Raji (cell line): ENCODE data around the gene AGAP1.

Experiments
- POLR2A ChIP-seq: IDR thresholded peaks from 2 replicates; pipeline ENCODE4 v1.6.1; 2011; ENCODE audit warnings: low read depth, low read length, control low read depth; ENCODE audit not compliant: insufficient read depth

The AGAP1 gene

DNA sequence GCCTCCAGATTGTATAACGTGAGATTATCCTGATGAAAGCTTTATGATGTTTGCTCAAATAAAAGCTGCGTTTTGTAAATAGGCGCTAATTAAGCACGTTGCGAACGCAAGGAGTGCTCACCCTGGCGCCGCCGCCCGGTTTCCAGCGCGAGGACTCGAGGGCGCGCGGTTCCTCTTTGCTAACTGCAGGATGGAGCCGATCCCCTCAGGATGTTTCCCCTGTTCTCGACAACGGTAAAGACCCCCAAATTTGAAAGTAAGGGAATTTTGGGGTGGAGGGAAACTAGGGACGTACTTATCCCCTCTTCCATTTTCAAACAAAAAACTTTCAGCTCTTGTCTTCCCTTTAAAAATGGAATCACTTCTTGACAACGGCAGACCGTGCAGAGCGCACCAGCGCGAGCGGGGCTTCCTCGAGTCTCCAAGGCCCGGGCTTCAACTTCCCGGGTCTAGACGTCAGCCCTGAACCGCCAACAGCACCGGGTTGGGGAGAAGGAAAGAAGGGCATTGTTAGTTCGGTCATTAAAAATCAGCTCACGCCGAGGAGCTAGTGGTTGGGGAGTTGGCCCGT, 675.4 kb downstream of the AGAP1 start:
- TF ChIP-seq POLR2A: no peak

GRCh38 chr2:236169741-236170589, 676.1 kb downstream of the AGAP1 start:
- TF ChIP-seq POLR2A: no peak

DNA sequence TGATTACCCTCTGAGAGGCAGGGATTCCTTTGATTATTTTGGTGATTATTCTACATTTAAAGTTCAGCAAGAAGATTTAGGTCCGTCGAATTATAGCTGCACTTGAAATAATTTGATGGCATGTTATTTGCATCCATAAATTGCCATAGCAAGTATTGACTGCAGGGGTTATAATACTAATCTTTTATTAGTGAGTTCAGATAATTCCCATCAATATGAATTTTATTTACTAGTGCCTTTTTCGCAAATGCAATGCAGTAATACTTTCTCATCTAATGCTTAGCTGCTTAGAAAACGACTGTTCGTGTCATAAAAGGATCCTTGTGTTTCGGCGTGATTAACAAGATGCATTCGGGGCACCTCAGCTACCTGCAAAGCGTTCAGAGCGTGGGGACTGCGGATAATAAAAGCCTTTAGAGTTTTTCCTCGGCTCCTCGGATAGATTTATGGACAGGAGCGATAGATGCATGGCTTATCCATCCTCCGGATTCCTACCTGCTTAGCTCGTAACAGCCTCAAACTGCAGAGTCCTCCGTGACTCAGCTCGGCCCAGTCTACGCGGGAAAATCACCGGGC, 676.8 kb downstream of the AGAP1 start:
- TF ChIP-seq POLR2A: no peak

DNA sequence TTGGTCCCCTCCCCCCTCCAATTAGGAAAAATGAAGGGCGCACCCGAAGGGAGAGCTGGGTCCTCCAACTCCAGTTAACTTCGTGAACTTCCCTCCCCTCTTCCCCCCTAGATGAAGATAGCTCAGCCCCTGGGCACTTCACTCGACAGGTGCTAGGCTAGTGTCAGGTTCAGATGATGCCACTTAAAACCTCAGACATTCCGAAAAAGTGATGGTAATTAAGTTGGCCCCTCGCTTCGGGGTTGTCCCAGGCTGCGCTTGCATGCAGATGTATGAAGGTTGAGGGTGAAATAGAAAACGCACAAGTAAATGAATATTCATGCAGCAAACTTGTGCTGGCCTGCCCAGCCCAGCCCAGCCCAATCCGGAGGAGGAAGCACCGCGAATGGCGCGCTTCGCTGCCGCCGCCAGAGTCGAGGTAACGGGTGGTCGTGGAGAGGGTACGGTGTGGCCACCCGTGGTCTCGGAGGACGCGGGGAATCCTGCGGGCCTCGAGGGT, 677.4 kb downstream of the AGAP1 start:
- no peak for TF ChIP-seq POLR2A

DNA sequence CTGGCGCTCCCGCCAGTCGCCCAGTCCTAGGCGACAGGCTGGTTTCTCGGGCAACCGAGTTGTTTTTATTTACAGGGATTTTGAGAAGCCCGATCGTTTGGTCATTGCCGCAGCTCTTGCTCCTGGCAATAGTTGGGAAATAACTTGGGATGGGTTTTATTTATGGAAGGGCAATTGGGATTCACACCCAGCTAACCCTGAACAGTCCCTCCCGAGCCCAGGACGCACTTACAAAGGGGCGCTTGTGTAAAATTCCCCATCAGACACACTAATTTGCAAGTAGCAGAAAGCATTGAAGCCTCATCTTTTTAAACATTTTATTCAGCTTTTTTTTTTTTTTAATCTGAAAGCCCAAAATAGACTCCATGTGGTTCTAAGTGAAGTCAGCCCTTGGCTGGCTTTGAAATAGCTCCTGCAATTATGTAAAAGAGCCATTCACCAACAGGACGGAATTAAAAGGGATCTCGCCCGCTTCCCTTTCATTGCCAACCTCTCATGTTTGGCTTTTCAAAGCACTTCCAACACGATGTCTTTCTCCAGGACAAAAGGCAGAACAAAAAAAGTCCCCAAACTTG, 677.9 kb downstream of the AGAP1 start:
- TF ChIP-seq POLR2A: no peak

GRCh38 chr2:236172255-236173035, 678.6 kb downstream of the AGAP1 start:
- no peak for TF ChIP-seq POLR2A

- no peak for TF ChIP-seq POLR2A
Measured at GRCh38 chr2:236173036-236173728, 679.3 kb downstream of the AGAP1 start.

DNA sequence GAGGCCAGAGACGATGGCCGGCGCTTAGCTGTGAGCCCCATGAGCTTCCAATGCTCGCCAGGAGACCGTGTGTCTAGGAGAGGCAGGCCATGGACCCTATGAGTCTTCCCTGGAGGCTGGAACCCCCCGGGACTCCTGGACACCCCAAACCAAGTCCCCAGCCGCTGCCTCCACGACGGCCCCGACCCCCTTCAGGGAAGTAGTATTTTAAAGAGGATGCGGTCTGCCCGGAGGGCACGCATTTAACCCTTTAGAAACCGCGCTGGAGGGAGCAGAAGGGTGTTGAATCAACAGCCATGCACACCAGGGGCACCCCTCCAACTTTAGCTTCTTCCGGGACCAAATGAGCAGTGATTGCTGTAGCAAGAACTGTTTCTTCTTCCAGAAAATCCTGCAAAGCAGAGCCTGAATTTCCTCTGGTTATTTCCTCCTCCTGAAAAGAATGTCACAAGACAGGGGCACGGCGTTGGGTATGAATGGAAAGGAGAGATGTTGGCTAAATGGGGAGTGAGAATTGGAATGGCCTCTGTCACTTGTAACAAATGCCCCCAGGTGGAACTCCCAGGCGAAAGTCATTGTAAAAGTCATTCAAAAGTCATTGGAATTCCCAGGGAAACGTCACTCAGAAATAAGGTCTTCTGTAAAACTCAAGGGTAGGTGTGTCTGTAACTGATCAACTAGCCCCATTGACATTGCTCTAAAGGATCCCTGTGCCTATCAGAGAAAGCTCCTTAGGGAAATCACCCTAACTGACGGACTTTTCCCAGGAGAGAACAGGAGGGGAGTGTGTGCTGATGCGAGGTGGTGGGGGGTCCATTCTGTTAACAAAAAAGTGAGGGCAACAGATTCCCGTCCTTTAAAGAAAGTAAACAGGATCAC, 680.1 kb downstream of the AGAP1 start:
- no peak for TF ChIP-seq POLR2A

DNA sequence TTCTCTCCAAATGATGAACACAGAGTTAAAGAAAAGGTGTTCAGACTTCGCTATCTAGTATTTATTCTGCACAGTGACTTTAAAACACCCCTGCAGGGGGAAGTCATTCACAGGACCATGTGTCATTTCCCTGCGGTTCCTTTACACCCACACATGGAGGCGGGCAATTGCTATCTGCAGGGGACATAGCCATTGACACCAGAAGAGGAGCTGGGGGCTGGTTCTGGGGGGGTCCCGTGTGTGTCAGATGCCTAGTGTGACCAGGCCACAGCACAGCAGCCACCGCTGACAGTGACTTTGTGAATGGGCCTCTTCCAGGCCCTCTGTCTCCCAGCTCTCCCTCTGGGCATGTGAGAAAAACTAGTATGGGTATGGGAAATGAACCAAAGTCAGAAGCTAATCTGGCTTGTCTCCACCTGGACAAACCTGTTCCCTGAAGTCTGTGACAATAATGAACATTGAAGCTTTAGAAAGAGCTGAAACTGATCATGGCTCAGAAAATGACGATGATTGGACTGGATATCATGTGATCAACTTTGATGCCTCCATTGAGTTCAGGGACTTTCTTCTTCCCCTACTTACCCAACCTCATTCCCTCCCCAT, 681.8 kb downstream of the AGAP1 start:
- TF ChIP-seq POLR2A: no peak

DNA sequence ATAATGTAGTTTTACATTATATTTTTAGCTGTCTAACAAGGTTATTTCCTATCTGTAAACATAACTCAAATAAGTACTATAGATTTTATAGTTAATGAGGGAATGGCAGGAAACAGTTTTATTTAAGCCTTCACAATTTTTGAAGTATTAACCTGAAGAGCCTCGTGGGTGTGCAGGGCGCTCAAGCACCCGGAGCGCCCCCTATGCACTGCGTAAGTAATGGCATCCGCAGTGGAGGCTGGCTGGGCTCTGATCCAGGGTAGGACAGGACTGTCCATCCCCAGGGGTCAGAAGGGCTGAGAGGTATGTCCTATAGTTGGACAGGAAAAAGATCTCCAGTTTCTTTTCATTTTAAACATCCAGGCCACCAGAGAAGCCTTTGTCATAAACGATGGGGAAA, 682.6 kb downstream of the AGAP1 start:
- TF ChIP-seq POLR2A: no peak

GRCh38 chr2:236176951-236177350, 683.1 kb downstream of the AGAP1 start:
- TF ChIP-seq POLR2A: no peak

DNA sequence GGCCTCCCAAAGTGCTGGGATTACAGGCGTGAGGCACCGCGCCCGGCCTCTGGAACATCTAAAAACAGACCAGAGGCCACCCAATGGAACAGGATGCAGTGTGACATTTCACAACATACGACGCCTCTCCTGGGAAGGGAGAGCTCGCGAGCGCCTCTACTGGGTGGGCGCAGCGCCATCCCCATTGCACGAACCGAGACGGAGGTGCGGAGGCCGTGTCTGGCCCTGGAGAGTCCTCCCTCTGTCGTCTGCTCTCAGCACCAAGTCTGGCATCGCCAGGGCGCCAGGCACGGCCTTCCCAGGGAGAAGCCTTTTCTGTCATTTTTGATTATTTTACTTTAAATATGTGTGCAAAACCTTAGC, 683.7 kb downstream of the AGAP1 start:
- TF ChIP-seq POLR2A: no peak

DNA sequence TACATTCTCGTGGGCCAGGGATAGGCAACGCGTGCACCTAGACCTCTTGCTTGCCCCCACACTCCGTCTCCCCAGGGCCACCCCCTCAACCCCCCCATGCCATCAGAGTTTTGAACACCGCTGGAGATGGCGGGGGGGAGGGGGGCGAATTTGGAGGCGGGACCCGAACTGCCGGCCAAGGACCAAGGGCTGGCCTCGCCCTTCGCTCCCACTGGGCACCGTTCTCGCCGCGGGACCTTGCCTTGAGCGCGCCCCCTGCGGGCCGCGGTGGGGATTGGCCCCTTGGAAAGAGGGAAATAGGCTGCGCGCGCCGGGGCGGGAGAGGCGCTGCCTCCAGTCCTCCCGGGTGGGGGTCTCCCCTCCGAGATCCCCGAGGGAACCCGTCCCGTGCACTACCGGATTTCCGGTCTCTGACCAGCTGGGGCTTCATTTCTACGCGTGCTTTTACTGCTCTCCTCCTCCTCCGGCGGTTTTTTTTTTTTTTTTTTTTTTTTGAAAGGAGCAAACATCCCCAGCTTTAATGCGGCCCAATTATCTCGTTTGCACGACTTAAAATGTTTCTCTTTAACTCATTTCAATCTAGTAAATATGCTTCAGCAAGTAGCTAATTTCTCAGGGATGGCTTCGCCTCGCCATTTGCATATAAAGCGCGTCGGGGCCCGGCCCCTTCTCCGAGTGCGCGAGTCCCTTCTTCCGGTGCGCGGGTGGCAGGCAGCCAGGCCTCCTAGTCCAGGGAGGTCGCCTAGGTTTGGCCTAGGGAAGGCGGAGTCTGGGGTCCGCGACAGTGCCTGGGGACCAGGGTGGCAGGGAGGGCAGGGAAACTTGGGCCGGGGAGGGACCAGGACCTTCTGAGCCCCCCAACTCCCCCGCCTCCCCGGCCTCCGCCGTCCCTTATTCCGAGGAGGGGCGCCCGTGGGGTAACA, 684.4 kb downstream of the AGAP1 start:
- no peak for TF ChIP-seq POLR2A

- TF ChIP-seq POLR2A: no peak
Measured at GRCh38 chr2:236178890-236179235, 685.0 kb downstream of the AGAP1 start.
